H9 (cell line): ENCODE measurements around the gene SUN2. TPM values are rescaled to one million over a fixed set of nuclear protein-coding genes. Genes with fewer than 3 reads are reported as not detected.

Experiments
- DNase-seq: peaks from one replicate; pipeline ENCODE4 v3.0.0-alpha.2; 2017
- H2AFZ ChIP-seq: one replicate; pipeline ENCODE4 v1.6.1; 2013; ENCODE audit warnings: mild to moderate bottlenecking, low read length, control low read depth, moderate library complexity
- H2AK5ac ChIP-seq: 2 replicates; pipeline ENCODE4 v1.6.1; 2013; ENCODE audit warnings: low read length, control low read depth, mixed read lengths; ENCODE audit not compliant: insufficient read length
- H2BK120ac ChIP-seq: one replicate; pipeline ENCODE4 v1.6.1; 2013; ENCODE audit warnings: low read depth, mild to moderate bottlenecking, low read length, control low read depth, inconsistent platforms; ENCODE audit not compliant: poor library complexity, severe bottlenecking
- H2BK12ac ChIP-seq: 2 replicates; pipeline ENCODE4 v1.6.1; 2013; ENCODE audit warnings: low read length, control low read depth, mixed read lengths, low read depth; ENCODE audit not compliant: insufficient read length
- H2BK15ac ChIP-seq: 2 replicates; pipeline ENCODE4 v1.6.1; 2013; ENCODE audit warnings: low read depth, low read length, control low read depth
- H2BK20ac ChIP-seq: one replicate; pipeline ENCODE4 v1.6.1; 2013; ENCODE audit warnings: low read depth, mild to moderate bottlenecking, low read length, control low read depth, inconsistent platforms; ENCODE audit not compliant: poor library complexity, severe bottlenecking
- H2BK5ac ChIP-seq: 2 replicates; pipeline ENCODE4 v1.6.1; 2013; ENCODE audit warnings: low read length, control low read depth, mixed read lengths; ENCODE audit not compliant: insufficient read length
- H3K14ac ChIP-seq: 2 replicates; pipeline ENCODE4 v1.6.1; 2013; ENCODE audit warnings: low read length, control low read depth; ENCODE audit not compliant: insufficient read depth
- H3K18ac ChIP-seq: 2 replicates; pipeline ENCODE4 v1.6.1; 2013; ENCODE audit warnings: low read depth, mild to moderate bottlenecking, mixed read lengths, low read length, control low read depth; ENCODE audit not compliant: insufficient read length
- H3K23ac ChIP-seq: 2 replicates; pipeline ENCODE4 v1.6.1; 2013; ENCODE audit warnings: low read length, control low read depth, mixed read lengths, low read depth; ENCODE audit not compliant: insufficient read length
- H3K23me2 ChIP-seq: 2 replicates; pipeline ENCODE4 v1.6.1; 2013; ENCODE audit warnings: low read depth, mild to moderate bottlenecking, mixed read lengths, low read length, control low read depth; ENCODE audit not compliant: insufficient read length, poor library complexity, severe bottlenecking
- H3K27ac ChIP-seq: 2 replicates; pipeline ENCODE4 v1.5.1; 2013; ENCODE audit warnings: low read length, control low read depth, mixed read lengths, low read depth; ENCODE audit not compliant: insufficient read length
- H3K27me3 ChIP-seq: 2 replicates; pipeline ENCODE4 v1.6.1; 2013; ENCODE audit warnings: low read length, control low read depth, inconsistent platforms; ENCODE audit not compliant: insufficient read depth
- H3K4ac ChIP-seq: 2 replicates; pipeline ENCODE4 v1.6.1; 2013; ENCODE audit warnings: low read depth, mild to moderate bottlenecking, control low read depth, inconsistent platforms, low read length, moderate library complexity
- H3K4me1 ChIP-seq: 2 replicates; pipeline ENCODE4 v1.6.1; 2013; ENCODE audit warnings: low read length, control low read depth, inconsistent platforms; ENCODE audit not compliant: insufficient read depth
- H3K4me2 ChIP-seq: 2 replicates; pipeline ENCODE4 v1.6.1; 2013; ENCODE audit warnings: low read length, control low read depth, mixed read lengths; ENCODE audit not compliant: insufficient read length, insufficient read depth
- H3K56ac ChIP-seq: 2 replicates; pipeline ENCODE4 v1.6.1; 2013; ENCODE audit warnings: low read depth, mild to moderate bottlenecking, mixed read lengths, low read length, control low read depth; ENCODE audit not compliant: insufficient read length
- H3K79me1 ChIP-seq: 2 replicates; pipeline ENCODE4 v1.6.1; 2013; ENCODE audit warnings: low read depth, mild to moderate bottlenecking, moderate library complexity, low read length, control low read depth, inconsistent platforms; ENCODE audit not compliant: insufficient read depth, poor library complexity, severe bottlenecking
- H3K79me2 ChIP-seq: 2 replicates; pipeline ENCODE4 v1.6.1; 2013; ENCODE audit warnings: low read length, control low read depth, inconsistent platforms; ENCODE audit not compliant: insufficient read depth
- H3K9ac ChIP-seq: 2 replicates; pipeline ENCODE4 v1.6.1; 2013; ENCODE audit warnings: low read length, control low read depth, mixed read lengths; ENCODE audit not compliant: insufficient read length; ENCODE audit errors: extremely low read depth
- H3K9me3 ChIP-seq: one replicate; pipeline ENCODE4 v1.6.1; 2013; ENCODE audit warnings: low read depth, low read length, inconsistent platforms; ENCODE audit not compliant: control insufficient read depth
- H3T11ph ChIP-seq: one replicate; pipeline ENCODE4 v1.6.1; 2013; ENCODE audit warnings: mild to moderate bottlenecking, low read length, control low read depth, inconsistent platforms
- H4K20me1 ChIP-seq: one replicate; pipeline ENCODE4 v1.6.1; 2013; ENCODE audit not compliant: control insufficient read depth, insufficient read length, insufficient read depth
- H4K5ac ChIP-seq: 2 replicates; pipeline ENCODE4 v1.6.1; 2013; ENCODE audit warnings: low read depth, mild to moderate bottlenecking, mixed read lengths, low read length, control low read depth; ENCODE audit not compliant: insufficient read length
- H4K8ac ChIP-seq: replicated peaks from 2 replicates; pipeline ENCODE4 v1.6.1; 2013; ENCODE audit warnings: low read length, control low read depth, mixed read lengths, low read depth; ENCODE audit not compliant: insufficient read length
- H4K91ac ChIP-seq: 2 replicates; pipeline ENCODE4 v1.6.1; 2013; ENCODE audit warnings: low read depth, mild to moderate bottlenecking, moderate library complexity, mixed read lengths, low read length, control low read depth; ENCODE audit not compliant: insufficient read length
- H3K27ac Mint-ChIP-seq, 3 experiments: 2 replicates in 2 of 3; 3 replicates in 1 of 3; pipeline ENCODE4 v1.8.0; 2020 to 2021; ENCODE audit warnings: mixed read lengths in 3 of 3, mild to moderate bottlenecking in 1 of 3, moderate library complexity in 1 of 3
- H3K27me3 Mint-ChIP-seq: 2 replicates; pipeline ENCODE4 v1.8.0; 2021; ENCODE audit warnings: low read depth, mild to moderate bottlenecking, moderate library complexity, mixed read lengths
- H3K36me3 Mint-ChIP-seq, 3 experiments: 2 replicates in 2 of 3; 3 replicates in 1 of 3; pipeline ENCODE4 v1.8.0; 2020 to 2021; ENCODE audit warnings: low read depth in 3 of 3, mixed read lengths in 3 of 3; ENCODE audit not compliant: insufficient read depth in 1 of 3
- H3K4me1 Mint-ChIP-seq, 2 experiments: 2 replicates each; pipeline ENCODE4 v1.8.0; 2020; ENCODE audit warnings: mixed read lengths in 2 of 2
- H3K4me3 Mint-ChIP-seq, 2 experiments: 2 replicates in 1 of 2; 3 replicates in 1 of 2; pipeline ENCODE4 v1.8.0; 2020 to 2021; ENCODE audit warnings: mild to moderate bottlenecking in 2 of 2, mixed read lengths in 2 of 2, moderate library complexity in 1 of 2
- H3K9me3 Mint-ChIP-seq, 2 experiments: 2 replicates in 1 of 2; 3 replicates in 1 of 2; pipeline ENCODE4 v1.8.0; 2020; ENCODE audit warnings: mild to moderate bottlenecking in 2 of 2, mixed read lengths in 2 of 2, moderate library complexity in 1 of 2
- WGBS: extraction: QIAGEN DNeasy Blood & Tissue Kit; methylation state at CpG from one replicate; pipeline ENCODE4 v1.1.7; 2013; ENCODE audit warnings: missing lambda C conversion rate, low lambda C conversion rate, mixed read lengths; ENCODE audit not compliant: insufficient read length; ENCODE audit errors: extremely low coverage; 5-methylcytosine and 5-hydroxymethylcytosine counted together
- total RNA-seq: library from RNA; stranded (reverse); gene quantifications from 2 replicates; pipeline ENCODE4 v1.2.1, GENCODE V29; 2021
- TF ChIP-seq, protein P1 (sequence below): fragments of 200-600 bp; sonication (generic); conservative IDR thresholded peaks from 3 replicates; pipeline ENCODE4 v1.8.0; 2021; ENCODE audit warnings: antibody characterized with exemption, mild to moderate bottlenecking

SUN2 gene
- total RNA-seq, 1 experiment from 2014 or later = 12.0 TPM

DNA sequence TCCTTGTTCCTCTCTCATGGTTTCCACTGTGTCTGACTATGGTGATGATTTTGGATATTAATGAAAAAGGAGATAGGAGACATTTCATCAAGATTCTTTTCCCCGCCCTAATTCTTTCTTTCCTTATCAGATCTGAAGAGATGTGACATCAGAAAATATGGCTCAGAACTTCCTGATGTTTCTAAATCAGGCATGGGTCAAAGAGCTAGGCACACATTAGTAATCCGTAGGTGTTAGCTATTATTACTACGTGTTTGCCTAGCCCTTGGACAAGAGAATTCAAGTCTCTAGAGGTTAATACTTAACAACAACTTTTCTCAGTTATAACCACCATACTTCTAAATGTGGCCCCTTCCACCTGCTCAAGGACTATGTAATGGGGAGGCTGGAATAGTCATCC is 60.9 kb downstream of the SUN2 start:
- Histone ChIP-seq H4K20me1 (no peaks in the 10 kb centered on the region), H3K4me2 (no peak overlapping the region), H3K9ac (no peak overlapping the region), H3K18ac (no peak overlapping the region), H2BK20ac (no peak overlapping the region), H3K27ac (no peak overlapping the region), H4K5ac (no peak overlapping the region), H2AK5ac (no peak overlapping the region), H2AFZ (no peak overlapping the region), H3K56ac (no peak overlapping the region), H3K79me2 (peaks cover 9% of the 10 kb centered on the region), H3K23me2 (peaks cover 6% of the 10 kb centered on the region), H2BK120ac (no peak overlapping the region), H3T11ph (no peak overlapping the region), H2BK12ac (no peak overlapping the region), H3K9me3 (no peaks in the 10 kb centered on the region), H2BK15ac (no peak overlapping the region), H3K4ac (no peak overlapping the region), H3K79me1 (peaks cover 3% of the 10 kb centered on the region), H4K91ac (no peak overlapping the region), H3K14ac (no peak overlapping the region), H3K23ac (no peak overlapping the region), H3K4me1 (peaks cover 5% of the 10 kb centered on the region), H2BK5ac (no peak overlapping the region), H4K8ac (no peak overlapping the region), H3K27me3 (no peaks in the 10 kb centered on the region)
- WGBS = no CpG with 5 or more reads among the region's 3 CpGs
- no peak for DNase-seq
- no peaks in the 10 kb centered on the region for H3K27me3 Mint-ChIP-seq
- H3K4me3 Mint-ChIP-seq = no peak overlapping the region
- H3K9me3 Mint-ChIP-seq = no peaks in the 10 kb centered on the region
- TF ChIP-seq, protein P1, sequence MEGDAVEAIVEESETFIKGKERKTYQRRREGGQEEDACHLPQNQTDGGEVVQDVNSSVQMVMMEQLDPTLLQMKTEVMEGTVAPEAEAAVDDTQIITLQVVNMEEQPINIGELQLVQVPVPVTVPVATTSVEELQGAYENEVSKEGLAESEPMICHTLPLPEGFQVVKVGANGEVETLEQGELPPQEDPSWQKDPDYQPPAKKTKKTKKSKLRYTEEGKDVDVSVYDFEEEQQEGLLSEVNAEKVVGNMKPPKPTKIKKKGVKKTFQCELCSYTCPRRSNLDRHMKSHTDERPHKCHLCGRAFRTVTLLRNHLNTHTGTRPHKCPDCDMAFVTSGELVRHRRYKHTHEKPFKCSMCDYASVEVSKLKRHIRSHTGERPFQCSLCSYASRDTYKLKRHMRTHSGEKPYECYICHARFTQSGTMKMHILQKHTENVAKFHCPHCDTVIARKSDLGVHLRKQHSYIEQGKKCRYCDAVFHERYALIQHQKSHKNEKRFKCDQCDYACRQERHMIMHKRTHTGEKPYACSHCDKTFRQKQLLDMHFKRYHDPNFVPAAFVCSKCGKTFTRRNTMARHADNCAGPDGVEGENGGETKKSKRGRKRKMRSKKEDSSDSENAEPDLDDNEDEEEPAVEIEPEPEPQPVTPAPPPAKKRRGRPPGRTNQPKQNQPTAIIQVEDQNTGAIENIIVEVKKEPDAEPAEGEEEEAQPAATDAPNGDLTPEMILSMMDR = no peak
- H3K36me3 Mint-ChIP-seq = peaks cover 7 to 32% (median 31%) of the 10 kb centered on the region in 3 experiments; a peak in 6 of 7 replicates
- H3K4me1 Mint-ChIP-seq = peaks cover 32 to 33% of the 10 kb centered on the region in 2 experiments
- H3K27ac Mint-ChIP-seq = no peak overlapping the region
